Lung (tissue), 12 donors: ENCODE results near the gene GRB14. TPM values are rescaled to one million over a fixed set of nuclear protein-coding genes. Genes with fewer than 3 reads are reported as not detected.
"Not testable (repeated sequence)": the region's sequence is repeated elsewhere in the genome, so short reads cannot be mapped to it uniquely, and the experiment has no call there.

Experiments used
- ATAC-seq: fragments of 200-7000 bp; cut with Tn5 transposase; one replicate; pipeline ENCODE4 v1.9.1; 2020; ENCODE audit warnings: moderate number of reproducible peaks; ENCODE audit not compliant: insufficient read depth, low FRiP score
- DNase-seq, 3 donors: peaks; one replicate each; pipeline ENCODE4 v3.0.0-alpha.2; 2013 to 2017
- H3K27ac ChIP-seq, 2 donors: one replicate each; pipeline ENCODE4 v1.5.1; 2013; ENCODE audit warnings: mild to moderate bottlenecking in 2 of 2, moderate library complexity in 2 of 2, control low read depth in 1 of 2, inconsistent platforms in 1 of 2, low read depth in 1 of 2, low read length in 1 of 2
- H3K27me3 ChIP-seq, 3 donors: one replicate each; pipeline ENCODE4 v1.5.1; 2013; ENCODE audit warnings: low read length in 2 of 3; ENCODE audit not compliant: control insufficient read depth in 3 of 3, insufficient read depth in 3 of 3
- H3K36me3 ChIP-seq, 4 donors: one replicate each; pipeline ENCODE4 v1.5.1; 2013; ENCODE audit warnings: low read length in 4 of 4, mild to moderate bottlenecking in 1 of 4, moderate library complexity in 1 of 4; ENCODE audit not compliant: control insufficient read depth in 4 of 4, insufficient read depth in 4 of 4
- H3K4me1 ChIP-seq, 5 donors: one replicate each; pipeline ENCODE4 v1.5.1; 2013; ENCODE audit warnings: low read length in 5 of 5, mild to moderate bottlenecking in 2 of 5, moderate library complexity in 1 of 5; ENCODE audit not compliant: control insufficient read depth in 5 of 5, insufficient read depth in 5 of 5
- H3K4me3 ChIP-seq: one replicate; pipeline ENCODE4 v1.5.1; 2013; ENCODE audit warnings: mild to moderate bottlenecking, control low read depth, moderate library complexity
- H3K9ac ChIP-seq, 2 donors: one replicate each; pipeline ENCODE4 v1.5.1; 2013; ENCODE audit warnings: low read length in 2 of 2, control low read depth in 1 of 2; ENCODE audit not compliant: insufficient read depth in 1 of 2
- H3K9me3 ChIP-seq, 4 donors: one replicate each; pipeline ENCODE4 v1.5.1; 2013; ENCODE audit warnings: low read length in 3 of 4, mild to moderate bottlenecking in 1 of 4, moderate library complexity in 1 of 4; ENCODE audit not compliant: control insufficient read depth in 4 of 4, insufficient read depth in 3 of 4
- WGBS, 2 donors: extraction: QIAGEN DNeasy Blood & Tissue Kit; methylation state at CpG; one replicate each; pipeline ENCODE4 v1.1.7; 2013; 5-methylcytosine and 5-hydroxymethylcytosine counted together
- polyA plus RNA-seq, 2 donors: library from polyadenylated mRNA; stranded (reverse); fragments of 200-250 nt; gene quantifications; one replicate each; pipeline ENCODE4 v1.2.1, GENCODE V29; 2013
- total RNA-seq, 2 donors: library from RNA; depleted of rRNA in 1 of 2; stranded (reverse); fragments of >200 nt in 1 of 2; gene quantifications; one replicate each; pipeline ENCODE4 v1.2.1, GENCODE V29; 2014 to 2021
- TF ChIP-seq, protein P1 (sequence below): IDR thresholded peaks from 2 replicates; pipeline ENCODE4 v1.5.1; 2012; ENCODE audit warnings: mild to moderate bottlenecking; ENCODE audit errors: control extremely low read depth, extremely low read depth
- donor health status: control.
- donor health status: control.
- donor health status: Bipolar disorder and iron deficiency.
- donor health status: healthy.
- donor health status: DM: yes; HTN: yes; CAD: no.

Gene GRB14
- total and polyA plus RNA-seq, 4 donors: 1.1 to 20.2 (median 5.2) TPM

DNA sequence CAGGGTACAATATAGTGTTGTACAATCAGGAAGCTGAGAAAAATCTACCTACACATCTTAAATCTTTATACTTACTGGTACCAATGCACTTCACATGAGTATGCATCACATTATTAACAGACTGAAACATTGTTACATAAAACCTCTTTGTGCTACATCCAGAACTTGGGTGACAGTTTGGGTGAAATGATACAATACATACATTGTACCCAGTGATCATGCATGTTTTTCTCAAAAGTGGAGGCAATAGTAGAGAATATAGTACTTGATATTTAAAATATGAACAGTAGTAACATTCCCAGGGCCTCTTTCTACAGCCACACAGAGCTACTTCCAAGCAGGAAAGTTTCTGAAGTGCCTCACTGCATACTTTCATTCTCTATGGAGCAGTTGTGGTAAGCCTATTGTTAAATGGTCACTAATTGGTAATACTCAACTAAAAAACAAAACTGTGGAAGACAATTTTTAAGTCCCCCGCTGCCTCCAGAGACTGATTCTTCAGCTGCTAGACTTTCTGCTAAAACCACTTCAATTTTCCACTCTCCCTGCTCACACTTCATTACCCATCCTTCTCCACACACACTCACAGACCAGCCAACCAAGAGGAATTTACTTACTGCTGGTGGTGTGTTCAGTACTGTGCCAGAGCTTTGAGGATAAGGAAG, 22.9 kb upstream of the GRB14 start:
- WGBS, 2 donors: 84 to 92% methylated on average over 1 of the region's 1 CpG
- H3K27ac ChIP-seq: no peak overlapping the region
- no peak overlapping the region for H3K9ac ChIP-seq
- no peak overlapping the region for H3K4me3 ChIP-seq
- H3K4me1 ChIP-seq: no peaks in the 10 kb centered on the region
- peaks cover 0 to 2% (median 0%) of the 10 kb centered on the region in 4 donors for H3K9me3 ChIP-seq
- ATAC-seq (no peak), DNase-seq (peak in 1 of 3 donors; percentile 15)
- no peaks in the 10 kb centered on the region for H3K36me3 ChIP-seq
- TF ChIP-seq, protein P1, sequence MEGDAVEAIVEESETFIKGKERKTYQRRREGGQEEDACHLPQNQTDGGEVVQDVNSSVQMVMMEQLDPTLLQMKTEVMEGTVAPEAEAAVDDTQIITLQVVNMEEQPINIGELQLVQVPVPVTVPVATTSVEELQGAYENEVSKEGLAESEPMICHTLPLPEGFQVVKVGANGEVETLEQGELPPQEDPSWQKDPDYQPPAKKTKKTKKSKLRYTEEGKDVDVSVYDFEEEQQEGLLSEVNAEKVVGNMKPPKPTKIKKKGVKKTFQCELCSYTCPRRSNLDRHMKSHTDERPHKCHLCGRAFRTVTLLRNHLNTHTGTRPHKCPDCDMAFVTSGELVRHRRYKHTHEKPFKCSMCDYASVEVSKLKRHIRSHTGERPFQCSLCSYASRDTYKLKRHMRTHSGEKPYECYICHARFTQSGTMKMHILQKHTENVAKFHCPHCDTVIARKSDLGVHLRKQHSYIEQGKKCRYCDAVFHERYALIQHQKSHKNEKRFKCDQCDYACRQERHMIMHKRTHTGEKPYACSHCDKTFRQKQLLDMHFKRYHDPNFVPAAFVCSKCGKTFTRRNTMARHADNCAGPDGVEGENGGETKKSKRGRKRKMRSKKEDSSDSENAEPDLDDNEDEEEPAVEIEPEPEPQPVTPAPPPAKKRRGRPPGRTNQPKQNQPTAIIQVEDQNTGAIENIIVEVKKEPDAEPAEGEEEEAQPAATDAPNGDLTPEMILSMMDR: no peak
- H3K27me3 ChIP-seq: no peaks in the 10 kb centered on the region

- ATAC-seq (no peak), DNase-seq (no peak)
- Histone ChIP-seq H3K4me3 (no peak overlapping the region), H3K4me1 (no peaks in the 10 kb centered on the region), H3K27me3 (no peaks in the 10 kb centered on the region), H3K9ac (no peak overlapping the region), H3K27ac (no peak overlapping the region), H3K36me3 (no peaks in the 10 kb centered on the region), H3K9me3 (peaks cover 0 to 2% (median 0%) of the 10 kb centered on the region in 4 donors)
- TF ChIP-seq, protein P1: no peak
- WGBS, 2 donors: 87 to 94% methylated on average over 8 of the region's 8 CpGs
These were observed 21.8 kb upstream of the GRB14 start for GRCh38 chr2:164642946-164643555.

DNA sequence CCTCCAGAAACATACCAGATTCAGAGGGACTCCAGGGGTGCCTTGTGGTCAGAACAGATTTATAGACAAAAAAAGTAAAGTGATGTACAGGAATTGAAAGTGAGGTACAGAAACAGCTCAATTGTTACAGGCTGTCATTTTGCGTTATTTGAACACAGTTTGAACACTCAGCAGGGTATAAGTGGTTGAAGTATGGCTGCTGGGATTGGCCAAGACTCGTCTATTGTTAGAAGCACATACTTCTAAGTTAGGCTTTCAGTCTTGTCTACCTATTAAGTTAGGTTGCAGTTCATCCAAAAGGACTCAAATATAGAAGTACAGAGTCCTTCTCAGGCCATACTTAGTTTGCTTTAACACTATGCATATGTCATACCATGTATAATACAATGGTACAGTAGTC, 21.0 kb upstream of the GRB14 start:
- H3K9me3 ChIP-seq: peaks cover 0 to 2% (median 0%) of the 10 kb centered on the region in 4 donors
- H3K4me1 ChIP-seq: no peaks in the 10 kb centered on the region
- no peak overlapping the region for H3K4me3 ChIP-seq
- no peaks in the 10 kb centered on the region for H3K27me3 ChIP-seq
- TF ChIP-seq, protein P1: no peak
- no peaks in the 10 kb centered on the region for H3K36me3 ChIP-seq
- 69 to 84% methylated on average over 2 of the region's 2 CpGs for WGBS, 2 donors
- ATAC-seq: no peak
- H3K9ac ChIP-seq: no peak overlapping the region
- no peak overlapping the region for H3K27ac ChIP-seq
- DNase-seq: peak in 1 of 3 donors; percentile 13

DNA sequence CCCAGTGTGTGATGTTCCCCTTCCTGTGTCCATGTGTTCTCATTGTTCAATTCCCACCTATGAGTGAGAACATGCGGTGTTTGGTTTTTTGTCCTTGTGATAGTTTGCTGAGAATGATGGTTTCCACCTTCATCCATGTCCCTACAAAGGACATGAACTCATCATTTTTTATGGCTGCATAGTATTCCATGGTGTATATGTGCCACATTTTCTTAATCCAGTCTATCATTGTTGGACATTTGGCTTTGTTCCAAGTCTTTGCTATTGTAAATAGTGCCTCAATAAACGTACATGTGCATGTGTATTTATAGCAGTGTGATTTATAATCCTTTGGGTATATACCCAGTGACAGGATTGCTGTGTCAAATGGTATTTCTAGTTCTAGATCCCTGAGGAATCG, 7.0 kb upstream of the GRB14 start:
- not testable (repeated sequence) for H3K36me3 ChIP-seq

More for the DNA sequence above, 7.0 kb upstream of the GRB14 start:
- not testable (repeated sequence) for ATAC-seq, H3K27me3 ChIP-seq, H3K9ac ChIP-seq, H3K4me3 ChIP-seq, H3K9me3 ChIP-seq, DNase-seq, H3K27ac ChIP-seq
- H3K4me1 ChIP-seq: peaks cover 0 to 12% (median 0%) of the 10 kb centered on the region in 5 donors
- 69 to 70% methylated on average over 2 of the region's 3 CpGs for WGBS, 2 donors
